GM21367 (cell line): ENCODE data around the gene ARHGAP26.
A peak's percentile ranks its signal among the peaks of the same experiment; 100 is the strongest.

Source experiments
- ATAC-seq: cut with Tn5 transposase; IDR thresholded peaks from one replicate; pipeline ENCODE4 v1.9.1; 2021; ENCODE audit not compliant: unreplicated experiment

Gene ARHGAP26

GRCh38 chr5:143229896-143230675, 459.9 kb downstream of the ARHGAP26 start:
- peak; percentile 75 for ATAC-seq

- ATAC-seq: no peak
These were observed 460.5 kb downstream of the ARHGAP26 start for GRCh38 chr5:143230676-143230996.

- ATAC-seq: no peak
These were observed 461.2 kb downstream of the ARHGAP26 start for GRCh38 chr5:143231416-143231815.

- no peak for ATAC-seq
These were observed 462.0 kb downstream of the ARHGAP26 start for GRCh38 chr5:143231973-143232812.

- ATAC-seq: no peak
These were observed 462.9 kb downstream of the ARHGAP26 start for GRCh38 chr5:143233031-143233430.

GRCh38 chr5:143234162-143234842, 464.1 kb downstream of the ARHGAP26 start:
- ATAC-seq: no peak

- ATAC-seq: no peak
These were observed 465.2 kb downstream of the ARHGAP26 start for GRCh38 chr5:143235423-143235822.

GRCh38 chr5:143236682-143237081, 466.5 kb downstream of the ARHGAP26 start:
- ATAC-seq: no peak

- ATAC-seq: no peak
These were observed 467.5 kb downstream of the ARHGAP26 start for GRCh38 chr5:143237664-143238063.

GRCh38 chr5:143238620-143239019, 468.4 kb downstream of the ARHGAP26 start:
- no peak for ATAC-seq

GRCh38 chr5:143239882-143240518, 469.8 kb downstream of the ARHGAP26 start:
- no peak for ATAC-seq

- ATAC-seq: no peak
These were observed 471.7 kb downstream of the ARHGAP26 start for GRCh38 chr5:143241892-143242291.

- ATAC-seq: no peak
These were observed 472.9 kb downstream of the ARHGAP26 start for GRCh38 chr5:143243103-143243502.

- no peak for ATAC-seq
These were observed 474.0 kb downstream of the ARHGAP26 start for GRCh38 chr5:143244000-143244736.

- ATAC-seq: no peak
These were observed 474.8 kb downstream of the ARHGAP26 start for GRCh38 chr5:143244990-143245389.

- no peak for ATAC-seq
These were observed 475.9 kb downstream of the ARHGAP26 start for GRCh38 chr5:143245929-143246561.

GRCh38 chr5:143247134-143247815, 477.1 kb downstream of the ARHGAP26 start:
- ATAC-seq: no peak

GRCh38 chr5:143248391-143248790, 478.2 kb downstream of the ARHGAP26 start:
- no peak for ATAC-seq

GRCh38 chr5:143248822-143249579, 478.8 kb downstream of the ARHGAP26 start:
- no peak for ATAC-seq
